ENCODE data around the gene LYPD6B. TPM values are rescaled to one million over a fixed set of nuclear protein-coding genes. Genes with fewer than 3 reads are reported as not detected.

LYPD6B gene
- total RNA-seq: not detected in 2 replicates

GRCh38 chr2:149038442-149039212 lies at the start of gene LYPD6B:
Gene LYPD6B (plus strand): TSS chr2:149038699. CDS start chr2:149130949, 92,250 bp downstream.
- no peak for DNase-seq

GRCh38 chr2:148989882-148990493 lies 48.5 kb upstream of the LYPD6B start:
- DNase-seq: peak; percentile 89

- DNase-seq: no peak
Measured at GRCh38 chr2:148990968-148991367, 47.5 kb upstream of the LYPD6B start.

GRCh38 chr2:148992448-148992847 lies 46.1 kb upstream of the LYPD6B start:
- no peak for DNase-seq

GRCh38 chr2:148993351-148993750 lies 45.1 kb upstream of the LYPD6B start:
- no peak for DNase-seq

GRCh38 chr2:148994341-148994740 lies 44.2 kb upstream of the LYPD6B start:
- no peak for DNase-seq

GRCh38 chr2:148996805-148997204 lies 41.7 kb upstream of the LYPD6B start:
- DNase-seq: no peak

- DNase-seq: no peak
Measured at GRCh38 chr2:148998165-148998830, 40.2 kb upstream of the LYPD6B start.

- DNase-seq: no peak
Measured at GRCh38 chr2:148998831-148999200, 39.7 kb upstream of the LYPD6B start.

- DNase-seq: no peak
Measured at GRCh38 chr2:148999451-148999921, 39.0 kb upstream of the LYPD6B start.

GRCh38 chr2:149000158-149000938 lies 38.2 kb upstream of the LYPD6B start:
- DNase-seq: no peak

GRCh38 chr2:149001496-149001895 lies 37.0 kb upstream of the LYPD6B start:
- DNase-seq: no peak

GRCh38 chr2:149002378-149002890 lies 36.1 kb upstream of the LYPD6B start:
- no peak for DNase-seq

GRCh38 chr2:149002891-149003740 lies 35.4 kb upstream of the LYPD6B start:
- no peak for DNase-seq

- no peak for DNase-seq
Measured at GRCh38 chr2:149004836-149005235, 33.7 kb upstream of the LYPD6B start.

- no peak for DNase-seq
Measured at GRCh38 chr2:149005471-149006077, 32.9 kb upstream of the LYPD6B start.

- DNase-seq: no peak
Measured at GRCh38 chr2:149006883-149007543, 31.5 kb upstream of the LYPD6B start.

- DNase-seq: no peak
Measured at GRCh38 chr2:149008381-149008780, 30.1 kb upstream of the LYPD6B start.

GRCh38 chr2:149009576-149010461 lies 28.7 kb upstream of the LYPD6B start:
- DNase-seq: no peak

- DNase-seq: no peak
Measured at GRCh38 chr2:149012545-149012944, 26.0 kb upstream of the LYPD6B start.
